HG03060 (cell line): Measurements from ENCODE around the gene ZNF557.
"Not testable (repeated sequence)": the region's sequence is repeated elsewhere in the genome, so short reads cannot be mapped to it uniquely, and the experiment has no call there.

Source experiments
- ATAC-seq: cut with Tn5 transposase; IDR thresholded peaks from one replicate; pipeline ENCODE4 v1.9.1; 2021; ENCODE audit warnings: low read depth, moderate number of reproducible peaks; ENCODE audit not compliant: unreplicated experiment

The ZNF557 gene

DNA sequence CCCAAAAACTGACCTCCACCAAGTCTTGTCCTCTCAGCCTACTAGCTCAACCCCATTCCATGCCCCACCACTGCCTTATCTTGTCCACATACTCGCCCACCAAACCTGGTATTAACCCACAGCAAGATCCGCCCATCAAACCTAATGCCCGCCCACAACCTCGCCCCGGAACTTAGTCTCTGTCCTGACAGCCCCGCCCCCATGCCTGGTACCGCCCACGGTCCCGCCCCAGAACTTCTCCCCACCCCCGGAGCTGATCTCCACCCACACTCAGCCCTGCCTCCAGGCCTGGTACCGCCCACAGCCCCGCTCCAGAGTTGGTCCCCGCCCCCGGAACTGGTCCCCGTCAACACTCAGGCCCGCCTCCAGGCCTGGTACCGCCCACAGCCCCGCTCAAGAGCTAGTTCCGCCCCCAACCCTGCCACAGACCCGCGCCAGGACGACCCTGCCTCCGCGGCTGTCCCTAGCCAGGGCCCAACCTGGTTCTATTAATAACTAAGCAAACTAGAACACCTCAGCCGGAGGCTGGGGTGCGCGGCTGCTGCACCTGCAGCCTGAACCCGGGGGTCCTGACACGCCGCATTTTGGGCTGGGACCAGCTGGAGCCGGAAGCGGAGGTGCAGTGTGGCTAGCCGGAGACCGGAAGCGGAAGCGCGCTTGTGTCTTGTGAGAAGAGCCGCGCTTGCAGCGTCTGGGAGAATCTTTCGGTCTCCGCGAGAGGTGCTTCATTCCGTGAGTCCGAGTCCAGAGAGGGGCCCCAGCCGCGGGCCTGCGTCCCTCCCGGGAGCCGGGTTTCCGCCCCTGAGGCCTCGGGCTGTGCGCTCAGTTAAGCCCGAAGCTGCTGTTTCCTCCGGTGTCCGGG, at the start of gene ZNF557:
TSS of gene ZNF557 (plus strand) at position 662 of the 862 bp plus-strand sequence. CDS start 5,372 bp downstream, outside the sequence.
- ATAC-seq: peak; percentile 47

DNA sequence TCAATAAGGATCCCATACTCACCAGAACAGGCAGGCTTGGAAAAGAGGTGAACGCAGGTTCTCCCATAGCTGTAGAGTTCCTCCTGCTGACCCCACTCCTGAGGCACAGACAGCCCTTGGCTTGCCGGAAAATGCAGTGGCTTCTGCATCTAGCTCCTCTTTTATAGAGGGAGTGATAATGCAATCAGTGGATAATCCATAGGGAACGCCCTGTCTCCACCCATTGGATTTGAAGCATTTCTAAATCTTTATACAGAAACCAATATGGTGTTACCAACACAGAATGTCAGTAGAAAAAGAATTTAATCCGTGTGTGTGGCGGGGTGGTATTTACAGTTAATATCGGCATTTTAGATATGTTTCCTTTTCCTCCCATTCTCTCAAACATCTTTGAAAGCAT, 48.2 kb upstream of the ZNF557 start, which contains the start of gene MBD3L2B:
TSS of gene MBD3L2B (minus strand) at position 101 of the 400 bp plus-strand sequence. CDS start at position 67, 34 bp downstream.
- not testable (repeated sequence) for ATAC-seq

DNA sequence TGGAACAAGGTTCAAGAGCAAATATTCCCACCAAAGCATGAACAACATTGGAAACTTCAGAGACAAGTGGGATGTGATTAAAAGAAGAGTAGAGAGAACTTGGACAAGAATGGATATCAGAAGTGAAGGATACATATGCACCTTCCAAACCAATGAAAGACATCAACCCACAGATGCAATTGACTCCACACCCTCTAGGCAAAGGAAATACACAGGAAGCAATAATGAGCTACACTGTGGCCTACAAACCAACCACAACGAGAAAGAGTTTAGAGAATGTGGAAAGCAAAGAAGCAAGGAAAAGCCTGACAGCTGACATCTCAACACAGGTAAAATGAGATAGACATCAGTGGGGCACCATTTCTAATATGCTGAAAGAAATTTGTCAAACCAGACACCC, 40.7 kb upstream of the ZNF557 start:
- ATAC-seq: not testable (repeated sequence)

GRCh38 chr19:7030278-7030677, 39.2 kb upstream of the ZNF557 start, which contains the start of gene MBD3L5:
TSS of gene MBD3L5 (plus strand) at chr19:7030578. CDS start at chr19:7030612, 34 bp downstream.
- ATAC-seq: not testable (repeated sequence)

DNA sequence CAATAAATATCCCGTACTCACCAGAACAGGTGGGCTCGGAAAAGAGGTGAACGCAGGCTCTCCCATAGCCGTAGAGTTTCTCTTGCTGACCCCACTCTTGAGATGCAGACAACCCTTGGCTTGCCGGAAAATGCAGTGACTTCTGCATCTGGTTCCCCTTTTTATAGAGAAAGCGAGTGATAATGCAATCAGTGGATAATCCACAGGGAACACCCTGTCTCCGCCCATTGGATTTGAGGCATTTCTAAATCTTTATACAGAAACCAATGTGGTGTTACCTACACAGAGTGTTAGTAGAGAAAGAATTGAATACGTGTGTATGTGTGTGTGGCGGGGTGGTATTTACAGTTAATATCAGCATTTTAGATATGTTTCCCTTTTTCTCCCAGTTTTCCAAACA, 29.4 kb upstream of the ZNF557 start, which contains the start of gene MBD3L4:
TSS of gene MBD3L4 (minus strand) at position 101 of the 400 bp plus-strand sequence. CDS start at position 66, 35 bp downstream.
- not testable (repeated sequence) for ATAC-seq

GRCh38 chr19:7041563-7041962, 27.9 kb upstream of the ZNF557 start:
- not testable (repeated sequence) for ATAC-seq

- not testable (repeated sequence) for ATAC-seq
Observed at GRCh38 chr19:7049021-7049420, 20.5 kb upstream of the ZNF557 start, which contains the start of gene MBD3L2. TSS of gene MBD3L2 (plus strand) at chr19:7049321. CDS start at chr19:7049374, 53 bp downstream.

DNA sequence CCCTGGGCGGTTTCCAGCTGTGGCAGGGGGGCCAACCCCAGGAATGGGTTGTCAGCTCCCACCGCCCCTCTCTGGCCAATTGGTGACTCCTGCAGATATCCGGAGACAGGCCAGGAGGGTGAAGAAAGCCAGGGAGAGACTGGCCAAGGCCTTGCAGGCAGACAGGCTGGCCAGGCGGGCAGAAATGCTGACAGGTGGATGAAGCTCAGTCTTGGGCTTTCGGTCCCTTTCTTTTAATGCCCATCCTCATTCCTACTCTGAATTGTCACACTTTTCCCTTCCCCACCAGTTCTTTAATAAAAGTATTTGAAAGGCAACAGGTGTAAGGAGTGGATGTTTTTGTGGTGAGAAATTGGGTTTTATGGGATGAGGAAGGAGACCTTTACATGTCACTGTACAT, 18.1 kb upstream of the ZNF557 start:
- ATAC-seq: not testable (repeated sequence)

DNA sequence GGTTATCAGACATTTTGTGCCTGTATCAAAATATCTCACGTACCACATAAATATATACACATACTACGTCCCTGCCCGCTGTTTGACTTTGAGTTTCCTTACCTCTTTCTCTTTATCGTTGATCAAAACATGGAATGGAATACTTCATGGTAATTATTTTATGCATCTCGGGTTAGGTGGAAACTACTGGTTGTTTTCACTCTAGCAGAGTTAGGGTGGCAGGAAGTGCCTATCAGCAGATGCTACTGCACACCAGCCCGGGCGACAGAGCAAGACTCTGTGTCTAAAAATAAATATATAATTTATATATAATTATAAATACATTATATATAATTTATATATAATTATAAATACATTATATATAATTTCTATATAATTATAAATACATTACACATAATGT, 16.6 kb upstream of the ZNF557 start:
- ATAC-seq: not testable (repeated sequence)

GRCh38 chr19:7054635-7055368, 14.7 kb upstream of the ZNF557 start:
- ATAC-seq: not testable (repeated sequence)

DNA sequence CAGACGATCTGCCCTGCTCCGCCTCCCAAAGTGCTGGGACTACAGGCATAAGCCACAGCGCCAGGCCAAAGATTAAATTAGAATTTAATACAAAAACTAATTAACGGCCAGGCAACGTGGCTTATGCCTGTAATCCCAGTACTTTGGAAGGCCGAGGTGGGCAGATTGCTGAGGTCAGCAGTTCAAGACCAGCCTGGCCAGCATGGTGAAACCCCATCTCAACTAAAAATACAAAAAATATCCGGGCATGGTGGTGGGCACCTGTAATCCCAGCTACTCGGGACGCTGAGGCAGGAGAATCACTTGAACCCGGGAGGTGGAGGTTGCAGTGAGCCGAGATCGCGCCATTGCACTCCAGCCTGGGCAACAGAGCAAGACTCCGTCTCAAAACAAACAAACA, 13.8 kb upstream of the ZNF557 start:
- ATAC-seq: not testable (repeated sequence)

DNA sequence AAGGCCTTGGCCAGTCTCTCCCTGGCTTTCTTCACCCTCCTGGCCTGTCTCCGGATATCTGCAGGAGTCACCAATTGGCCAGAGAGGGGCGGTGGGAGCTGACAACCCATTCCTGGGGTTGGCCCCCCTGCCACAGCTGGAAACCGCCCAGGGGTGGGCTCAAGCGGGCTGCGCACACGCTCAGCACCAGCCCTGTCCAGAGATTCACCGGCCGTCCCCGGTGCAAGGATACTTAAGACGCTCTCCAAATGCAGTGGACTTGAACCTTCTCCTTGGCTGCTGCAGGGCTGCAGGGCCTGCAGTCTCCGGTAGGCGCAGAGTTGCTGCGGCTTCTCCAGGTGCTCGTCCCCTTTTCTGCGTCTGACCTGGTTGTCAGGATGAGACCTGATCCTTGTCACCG, 13.1 kb upstream of the ZNF557 start:
- not testable (repeated sequence) for ATAC-seq

DNA sequence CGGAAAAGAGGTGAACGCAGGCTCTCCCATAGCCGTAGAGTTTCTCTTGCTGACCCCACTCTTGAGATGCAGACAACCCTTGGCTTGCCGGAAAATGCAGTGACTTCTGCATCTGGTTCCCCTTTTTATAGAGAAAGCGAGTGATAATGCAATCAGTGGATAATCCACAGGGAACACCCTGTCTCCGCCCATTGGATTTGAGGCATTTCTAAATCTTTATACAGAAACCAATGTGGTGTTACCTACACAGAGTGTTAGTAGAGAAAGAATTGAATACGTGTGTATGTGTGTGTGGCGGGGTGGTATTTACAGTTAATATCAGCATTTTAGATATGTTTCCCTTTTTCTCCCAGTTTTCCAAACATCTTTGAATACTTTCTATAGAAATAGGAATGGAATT, 10.9 kb upstream of the ZNF557 start, which contains the start of gene MBD3L3:
TSS of gene MBD3L3 (minus strand) at position 101 of the 400 bp plus-strand sequence. CDS start at position 30, 71 bp downstream.
- ATAC-seq: not testable (repeated sequence)

DNA sequence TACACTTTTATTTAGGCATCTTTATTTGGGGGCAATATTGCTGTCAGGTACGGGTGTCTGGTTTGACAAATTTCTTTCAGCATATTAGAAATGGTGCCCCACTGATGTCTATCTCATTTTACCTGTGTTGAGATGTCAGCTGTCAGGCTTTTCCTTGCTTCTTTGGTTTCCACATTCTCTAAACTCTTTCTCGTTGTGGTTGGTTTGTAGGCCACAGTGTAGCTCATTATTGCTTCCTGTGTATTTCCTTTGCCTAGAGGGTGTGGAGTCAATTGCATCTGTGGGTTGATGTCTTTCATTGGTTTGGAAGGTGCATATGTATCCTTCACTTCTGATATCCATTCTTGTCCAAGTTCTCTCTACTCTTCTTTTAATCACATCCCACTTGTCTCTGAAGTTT, 9.5 kb upstream of the ZNF557 start:
- not testable (repeated sequence) for ATAC-seq

DNA sequence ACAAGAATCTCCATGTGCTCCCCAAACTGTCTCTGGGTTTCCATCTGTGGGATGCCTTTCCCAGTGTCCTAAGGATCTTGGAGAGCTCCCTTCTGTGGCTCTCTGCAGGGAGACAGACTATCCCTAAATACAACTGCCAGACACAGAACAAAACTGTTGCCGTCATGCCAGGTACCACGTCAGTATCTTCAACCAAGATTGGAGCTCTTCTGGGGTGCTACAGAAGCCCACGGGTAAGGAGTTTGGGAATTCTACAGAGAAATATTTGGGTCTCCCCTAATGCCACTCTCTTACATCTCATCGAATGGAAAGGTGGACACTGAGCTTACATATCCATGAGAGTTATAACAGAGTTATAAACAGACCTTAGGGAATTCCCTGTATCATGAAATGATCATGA, 6.2 kb upstream of the ZNF557 start:
- no peak for ATAC-seq

GRCh38 chr19:7063764-7064418, 5.6 kb upstream of the ZNF557 start:
- no peak for ATAC-seq

- not testable (repeated sequence) for ATAC-seq
Observed at GRCh38 chr19:7067122-7067521, 2.4 kb upstream of the ZNF557 start.

DNA sequence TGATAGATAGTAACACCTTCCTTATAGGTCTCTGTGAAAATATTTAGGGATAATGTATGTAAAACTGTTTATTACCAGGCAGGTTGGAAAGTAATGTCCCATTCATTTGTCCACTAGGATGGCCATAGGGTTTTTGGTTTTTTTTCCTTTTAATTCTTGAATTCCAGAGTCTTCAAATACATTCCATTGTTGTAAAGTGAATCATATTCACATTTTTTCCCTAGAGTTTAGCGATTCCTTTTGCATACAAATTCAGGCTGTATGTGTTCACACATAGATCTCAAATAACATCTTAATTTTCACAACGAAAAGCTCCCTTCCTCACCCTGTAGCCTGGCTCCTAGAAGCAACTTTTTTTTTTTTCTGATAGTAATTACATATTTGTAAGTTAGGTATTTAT, 1.8 kb upstream of the ZNF557 start:
- ATAC-seq: no peak

GRCh38 chr19:7068599-7068998, 904 bp upstream of the ZNF557 start:
- no peak for ATAC-seq

GRCh38 chr19:7069904-7070226, 362 bp downstream of the ZNF557 start:
- peak; percentile 9 for ATAC-seq
